HG02885 (cell line): ENCODE data around the gene ALDH8A1.

Experiments used
- ATAC-seq: cut with Tn5 transposase; IDR thresholded peaks from one replicate; pipeline ENCODE4 v1.9.1; 2021; ENCODE audit warnings: mild to moderate bottlenecking; ENCODE audit not compliant: unreplicated experiment, poor library complexity

The ALDH8A1 gene

GRCh38 chr6:134951494-134952263, 1.8 kb upstream of the ALDH8A1 start:
- no peak for ATAC-seq

DNA sequence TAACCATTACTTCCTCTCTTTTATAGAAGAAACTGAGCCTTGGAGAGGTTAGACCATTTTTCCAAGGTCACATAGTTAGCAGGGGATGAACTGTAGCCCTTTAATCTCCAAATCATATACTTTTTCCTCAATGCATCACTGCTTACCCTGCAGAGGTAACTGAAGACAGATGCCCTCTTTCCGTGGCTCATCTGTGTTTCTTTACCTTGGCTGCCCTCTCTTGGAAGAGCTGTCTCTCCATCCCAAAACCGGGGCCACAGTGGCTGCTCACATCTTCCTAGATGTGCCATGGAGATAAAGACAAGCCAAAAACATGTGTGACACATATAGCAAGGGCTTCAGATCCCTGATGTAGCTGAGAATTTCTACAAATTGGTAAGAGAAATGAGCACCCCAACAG, 581 bp upstream of the ALDH8A1 start:
- ATAC-seq = no peak

DNA sequence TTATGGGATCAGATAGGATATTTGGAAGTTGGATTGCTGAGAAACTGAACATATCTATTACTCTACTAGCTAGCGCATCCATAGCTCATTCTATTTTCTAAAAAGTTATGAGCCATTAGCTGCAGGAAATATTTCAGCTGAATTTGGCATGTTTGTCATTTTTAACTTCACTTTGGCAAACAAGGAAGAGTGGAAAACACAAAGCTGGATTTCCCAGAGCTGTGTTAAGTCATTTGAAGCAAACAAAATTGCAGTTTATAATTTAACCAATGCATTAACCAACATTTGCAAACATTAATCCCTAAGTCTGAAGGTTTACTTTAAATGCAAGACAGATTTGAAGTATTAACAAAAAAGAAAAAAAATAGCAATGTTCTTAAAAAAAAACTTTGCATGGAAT, 1.2 kb downstream of the ALDH8A1 start:
- no peak for ATAC-seq

- no peak for ATAC-seq
Observed at GRCh38 chr6:134948142-134948541, 1.8 kb downstream of the ALDH8A1 start.

GRCh38 chr6:134945045-134945444, 4.9 kb downstream of the ALDH8A1 start:
- no peak for ATAC-seq

- no peak for ATAC-seq
Observed at GRCh38 chr6:134943522-134944111, 6.3 kb downstream of the ALDH8A1 start.

DNA sequence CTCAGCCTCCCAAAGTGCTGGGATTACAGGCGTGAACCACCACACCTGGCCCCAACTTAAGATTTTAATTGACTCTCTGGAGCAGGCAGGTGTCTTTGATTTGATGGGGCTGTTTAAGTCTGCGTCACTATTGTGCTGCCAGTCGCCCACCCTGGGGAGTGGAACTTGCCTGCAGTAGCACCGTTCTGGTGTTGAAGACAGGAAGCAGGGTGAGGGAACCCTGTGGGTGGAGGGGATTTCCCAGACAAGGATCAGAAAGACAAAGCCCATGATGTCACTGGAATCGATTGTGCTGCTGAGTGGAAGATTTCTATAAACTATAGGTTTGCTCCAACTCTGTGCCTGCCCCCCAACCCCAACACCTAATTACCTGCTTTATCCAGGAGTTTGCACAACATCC, 11.0 kb downstream of the ALDH8A1 start:
- no peak for ATAC-seq

DNA sequence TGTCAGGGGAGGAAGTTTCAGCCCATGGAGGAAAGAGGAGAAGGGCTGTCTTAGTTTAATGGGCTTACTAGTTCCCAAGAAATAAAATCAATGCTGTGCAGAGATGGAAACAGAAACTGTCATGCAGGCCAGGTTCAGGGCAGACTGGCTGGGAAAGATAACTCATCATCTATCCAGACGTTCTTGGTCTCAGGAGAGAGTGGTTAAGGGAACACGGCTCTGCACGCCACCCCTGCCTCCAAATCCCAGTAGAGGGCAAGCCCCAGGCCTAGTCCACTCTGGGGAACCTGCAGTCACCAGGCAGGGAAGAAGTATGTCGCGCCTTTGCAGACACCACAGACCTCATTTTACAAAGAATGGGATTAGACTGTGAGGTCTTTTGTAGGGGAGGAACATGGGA, 12.5 kb downstream of the ALDH8A1 start:
- ATAC-seq = no peak

GRCh38 chr6:134936931-134937330, 13.0 kb downstream of the ALDH8A1 start:
- no peak for ATAC-seq

GRCh38 chr6:134936476-134936875, 13.4 kb downstream of the ALDH8A1 start:
- no peak for ATAC-seq

- no peak for ATAC-seq
Observed at GRCh38 chr6:134934793-134935485, 15.0 kb downstream of the ALDH8A1 start.

DNA sequence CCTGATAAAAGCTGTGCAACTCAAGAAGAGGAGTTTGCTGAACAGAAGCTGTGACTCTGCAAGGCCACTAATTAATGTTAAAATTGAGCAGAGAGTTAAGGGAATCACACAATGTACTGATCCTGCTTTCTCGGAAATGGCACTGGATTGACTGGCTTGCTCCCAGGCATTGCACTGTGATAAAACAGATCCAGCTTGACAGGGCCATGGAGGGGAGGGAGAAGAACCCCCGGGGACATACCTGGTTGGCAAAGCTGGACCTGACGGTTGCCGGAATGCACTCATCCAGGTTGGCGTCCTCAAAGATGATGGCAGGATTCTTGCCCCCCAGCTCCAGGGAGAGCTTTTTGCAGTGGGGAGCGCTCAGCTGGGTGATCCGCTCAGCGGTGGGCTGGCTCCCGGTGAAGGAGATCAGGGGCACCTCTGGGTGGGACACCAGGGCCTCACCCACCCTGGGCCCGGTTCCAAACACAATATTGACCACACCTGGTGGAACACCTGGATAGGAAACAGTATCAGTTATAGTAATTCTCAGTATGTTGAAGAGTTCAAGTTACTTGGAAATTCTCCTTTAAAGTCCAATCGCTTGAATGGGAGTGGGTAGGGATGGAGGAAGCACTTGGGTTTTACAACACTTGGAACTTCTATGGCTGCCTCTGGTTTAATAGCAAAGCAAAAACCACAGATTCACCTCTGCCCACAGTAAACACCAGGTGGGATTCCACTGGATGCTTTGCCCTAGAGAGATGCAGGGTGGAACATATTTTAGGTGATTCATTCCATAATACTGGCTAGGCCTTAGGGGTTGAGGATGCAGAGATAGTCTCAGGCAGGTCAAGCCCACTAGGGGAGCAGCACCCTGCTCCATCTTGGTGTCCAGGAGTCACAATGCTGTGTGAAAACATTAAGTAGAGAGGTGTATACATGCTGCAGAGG, 17.1 kb downstream of the ALDH8A1 start:
- no peak for ATAC-seq

DNA sequence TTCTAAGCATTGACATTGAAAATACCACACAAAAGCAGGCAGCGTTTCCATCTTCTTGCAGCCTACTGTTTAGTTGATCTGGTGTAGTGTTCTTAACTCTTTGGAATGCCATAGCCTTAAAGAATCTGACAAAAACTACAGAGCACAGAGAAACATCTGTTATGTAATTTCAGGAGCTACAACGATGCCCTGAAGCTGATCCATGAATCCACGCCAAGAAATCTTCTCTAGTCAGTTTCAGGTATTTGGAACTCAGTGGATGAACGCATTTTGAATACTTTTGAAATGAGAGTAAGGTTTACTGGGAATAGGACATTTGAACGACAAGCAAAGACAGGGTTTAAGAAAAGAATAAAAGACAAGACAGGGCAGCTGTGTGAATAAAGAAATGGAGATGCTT, 17.8 kb downstream of the ALDH8A1 start:
- ATAC-seq = no peak

DNA sequence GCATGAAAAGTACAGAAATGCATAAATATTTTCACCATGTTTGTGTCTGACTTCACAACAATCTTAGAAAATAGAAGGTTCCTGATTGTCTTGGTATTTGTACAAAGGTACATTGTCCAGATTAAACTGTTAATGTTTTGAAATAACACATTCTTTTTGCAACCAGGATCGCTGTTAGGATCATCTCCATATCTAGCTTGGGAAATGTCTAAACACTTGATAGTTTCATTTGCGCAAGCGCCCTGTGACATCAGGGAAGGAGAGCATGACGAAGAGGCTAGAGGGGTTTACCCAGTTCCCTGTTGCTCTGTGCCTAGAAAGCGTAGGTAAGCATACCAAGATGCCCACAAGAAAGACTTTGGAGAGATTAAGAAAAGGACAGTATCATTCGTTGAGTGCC, 19.4 kb downstream of the ALDH8A1 start:
- no peak for ATAC-seq

DNA sequence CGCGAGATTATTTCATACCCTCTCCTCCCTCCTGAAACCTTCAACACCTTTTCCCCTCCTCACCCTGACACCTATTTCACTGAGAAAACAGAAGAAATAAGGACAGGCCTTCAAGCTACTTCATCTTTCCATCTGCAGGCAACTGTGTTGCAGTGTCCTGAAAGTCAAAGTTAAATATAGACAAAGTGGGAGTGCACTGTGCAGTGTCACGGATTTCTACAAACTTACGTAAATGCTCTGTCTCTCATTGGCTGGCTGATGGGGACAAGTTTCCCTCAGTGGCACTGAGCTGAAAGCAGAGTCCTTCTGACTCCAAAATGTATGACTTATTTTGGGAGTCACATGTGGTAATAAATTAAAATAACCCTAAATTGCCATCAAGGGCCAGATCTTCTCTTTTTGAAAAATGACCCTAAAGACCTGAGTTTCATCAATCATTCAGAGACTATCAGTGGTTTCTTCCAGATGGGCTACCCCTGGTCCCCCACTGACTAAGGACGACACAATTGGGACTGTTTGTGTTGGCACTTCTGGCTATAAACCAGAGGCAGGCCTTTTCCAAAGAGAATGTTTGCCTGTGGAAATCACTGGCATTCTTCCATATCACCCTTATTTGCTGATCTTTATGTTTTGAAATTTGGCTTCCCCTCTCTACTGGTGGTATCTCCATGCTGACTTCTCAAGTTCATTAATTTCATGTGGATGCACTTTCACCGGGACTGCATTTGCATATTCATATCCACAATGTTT, 21.6 kb downstream of the ALDH8A1 start:
- ATAC-seq = no peak

GRCh38 chr6:134925800-134926199, 24.1 kb downstream of the ALDH8A1 start:
- no peak for ATAC-seq

DNA sequence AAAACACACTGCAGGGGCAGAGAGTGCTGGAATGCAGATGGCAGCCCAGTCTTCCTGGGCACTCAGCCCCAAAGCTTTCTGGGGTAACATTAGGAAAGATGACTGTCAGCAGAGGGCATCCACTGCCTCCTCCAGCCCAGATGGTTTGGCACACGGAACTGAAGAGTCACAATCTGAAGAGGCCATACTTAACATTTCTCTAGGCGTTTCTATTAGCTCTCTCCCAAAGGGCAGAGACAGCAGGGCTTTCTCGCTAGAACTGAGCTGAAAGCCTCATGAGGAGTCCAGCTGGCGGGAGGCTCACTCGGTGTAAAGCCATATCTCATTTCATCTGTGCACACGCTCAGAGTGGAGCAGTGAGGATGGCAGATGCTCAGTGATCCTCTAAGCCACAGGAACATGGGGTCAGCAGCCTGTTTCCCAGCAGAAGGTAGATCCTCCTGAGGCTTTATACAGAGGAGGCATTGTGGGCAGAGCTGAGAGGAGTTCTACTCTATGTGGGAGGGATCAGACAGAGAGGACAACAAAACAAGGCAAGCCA, 28.1 kb downstream of the ALDH8A1 start:
- no peak for ATAC-seq

DNA sequence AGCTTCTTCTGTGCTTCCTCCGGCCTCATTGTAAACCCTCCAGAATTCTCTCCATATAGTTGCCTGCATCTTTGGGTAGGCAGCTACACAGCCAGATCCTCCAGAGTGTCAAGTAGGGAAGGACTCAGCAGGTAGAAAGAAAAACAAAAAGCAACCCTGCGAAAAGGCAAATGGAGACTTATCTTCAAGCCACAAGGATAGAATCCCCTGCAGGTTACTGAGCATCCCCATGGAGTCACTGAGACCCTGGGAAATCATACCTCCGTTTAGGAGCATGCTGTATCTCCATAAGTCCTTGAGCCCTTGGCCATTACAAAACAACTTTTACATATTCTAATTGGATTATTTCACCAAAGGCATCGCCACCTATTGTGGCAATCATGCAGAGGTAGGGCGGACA, 28.6 kb downstream of the ALDH8A1 start:
- no peak for ATAC-seq

GRCh38 chr6:134920422-134920821, 29.5 kb downstream of the ALDH8A1 start:
- ATAC-seq = no peak
